OCI-LY3 (cell line): ENCODE results near the gene PARP15.

Experiments used
- H2AFZ ChIP-seq: fragments of 200-600, 300-600 bp; shearing (Covaris generic); 2 replicates; pipeline ENCODE4 v1.6.0; 2014; ENCODE audit warnings: antibody characterized with exemption, low read depth, low read length
- H3K27ac ChIP-seq: fragments of 200-600, 300-600 bp; sonication (generic); 2 replicates; pipeline ENCODE4 v1.5.1; 2014; ENCODE audit warnings: mild to moderate bottlenecking, low read length, moderate library complexity, mixed read lengths
- H3K27me3 ChIP-seq: fragments of 200-600, 300-600 bp; sonication (generic); 2 replicates; pipeline ENCODE4 v1.6.1; 2014; ENCODE audit warnings: low read depth, low read length, mixed read lengths
- H3K36me3 ChIP-seq: fragments of 200-600, 300-600 bp; sonication (generic); replicated peaks from 2 replicates; pipeline ENCODE3; 2014; ENCODE audit warnings: low read depth, low read length, mixed read lengths
- H3K4me1 ChIP-seq: fragments of 300-600, 200-600 bp; sonication (generic); 2 replicates; pipeline ENCODE4 v1.6.1; 2014; ENCODE audit warnings: low read length, mixed read lengths
- H3K4me2 ChIP-seq: fragments of 200-600, 300-600 bp; sonication (generic); 2 replicates; pipeline ENCODE4 v1.6.1; 2014; ENCODE audit warnings: low read length, mixed read lengths
- H3K4me3 ChIP-seq: fragments of 300-600, 200-600 bp; sonication (generic); 2 replicates; pipeline ENCODE4 v1.5.1; 2014; ENCODE audit warnings: antibody characterized with exemption, mild to moderate bottlenecking, low read length, moderate library complexity
- H3K79me2 ChIP-seq: fragments of 300-600, 200-600 bp; shearing (Covaris generic); 2 replicates; pipeline ENCODE4 v1.6.1; 2014; ENCODE audit warnings: mild to moderate bottlenecking, low read length, mixed read lengths
- H3K9ac ChIP-seq: fragments of 300-600, 200-600 bp; shearing (Covaris generic); 2 replicates; pipeline ENCODE4 v1.6.0; 2014; ENCODE audit warnings: mild to moderate bottlenecking, low read length, moderate library complexity
- H3K9me3 ChIP-seq: fragments of 200-600, 300-600 bp; shearing (Covaris generic); 2 replicates; pipeline ENCODE4 v1.6.1; 2014; ENCODE audit warnings: low read length, mixed read lengths; ENCODE audit not compliant: insufficient read depth
- H4K20me1 ChIP-seq: fragments of 200-600, 300-600 bp; sonication (generic); 2 replicates; pipeline ENCODE4 v1.6.1; 2016; ENCODE audit warnings: low read length, mixed read lengths; ENCODE audit not compliant: insufficient read depth
- EZH2phosphoT487 ChIP-seq: fragments of 200-600 bp; shearing (Covaris generic); IDR thresholded peaks from 2 replicates; pipeline ENCODE4 v1.6.1; 2018; ENCODE audit warnings: antibody characterized with exemption, mixed run types, low read depth
- TF ChIP-seq, protein P1 (sequence below): fragments of 200-600, 300-600 bp; sonication (generic); IDR thresholded peaks from 2 replicates; pipeline ENCODE4 v1.5.1; 2014; ENCODE audit warnings: antibody characterized with exemption, low read length, low read depth

PARP15 gene

DNA sequence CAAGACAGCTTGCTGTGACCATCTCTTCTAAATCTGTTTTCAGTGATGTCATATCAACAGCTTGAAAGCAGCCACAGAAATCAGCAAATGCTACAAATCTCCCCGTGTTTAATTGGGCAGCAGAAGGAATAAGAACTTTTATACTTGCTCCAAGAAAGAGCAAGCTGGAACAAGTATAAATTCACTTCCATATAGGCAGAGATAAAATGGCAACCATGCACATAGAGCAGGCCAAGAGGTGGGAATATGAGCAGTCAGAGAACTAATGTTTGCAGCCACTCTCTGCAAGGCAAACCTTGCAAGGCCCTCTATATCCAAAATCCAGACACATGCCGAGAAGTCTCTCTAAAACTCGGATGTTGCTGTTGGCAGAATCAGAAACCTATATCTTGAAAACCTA, 29.4 kb upstream of the PARP15 start:
- no peak overlapping the region for H2AFZ ChIP-seq
- no peak overlapping the region for H3K27ac ChIP-seq
- H3K36me3 ChIP-seq, result peaks cover 67% of the 10 kb centered on the region
- H3K4me2 ChIP-seq, result no peak overlapping the region
- H3K79me2 ChIP-seq, result no peaks in the 10 kb centered on the region
- H3K9ac ChIP-seq, result no peak overlapping the region
- H4K20me1 ChIP-seq, result no peaks in the 10 kb centered on the region
- no peak overlapping the region for H3K4me3 ChIP-seq
- H3K27me3 ChIP-seq, result no peaks in the 10 kb centered on the region
- H3K4me1 ChIP-seq, result no peaks in the 10 kb centered on the region
- TF ChIP-seq EZH2phosphoT487, result no peak
- TF ChIP-seq, protein P1, sequence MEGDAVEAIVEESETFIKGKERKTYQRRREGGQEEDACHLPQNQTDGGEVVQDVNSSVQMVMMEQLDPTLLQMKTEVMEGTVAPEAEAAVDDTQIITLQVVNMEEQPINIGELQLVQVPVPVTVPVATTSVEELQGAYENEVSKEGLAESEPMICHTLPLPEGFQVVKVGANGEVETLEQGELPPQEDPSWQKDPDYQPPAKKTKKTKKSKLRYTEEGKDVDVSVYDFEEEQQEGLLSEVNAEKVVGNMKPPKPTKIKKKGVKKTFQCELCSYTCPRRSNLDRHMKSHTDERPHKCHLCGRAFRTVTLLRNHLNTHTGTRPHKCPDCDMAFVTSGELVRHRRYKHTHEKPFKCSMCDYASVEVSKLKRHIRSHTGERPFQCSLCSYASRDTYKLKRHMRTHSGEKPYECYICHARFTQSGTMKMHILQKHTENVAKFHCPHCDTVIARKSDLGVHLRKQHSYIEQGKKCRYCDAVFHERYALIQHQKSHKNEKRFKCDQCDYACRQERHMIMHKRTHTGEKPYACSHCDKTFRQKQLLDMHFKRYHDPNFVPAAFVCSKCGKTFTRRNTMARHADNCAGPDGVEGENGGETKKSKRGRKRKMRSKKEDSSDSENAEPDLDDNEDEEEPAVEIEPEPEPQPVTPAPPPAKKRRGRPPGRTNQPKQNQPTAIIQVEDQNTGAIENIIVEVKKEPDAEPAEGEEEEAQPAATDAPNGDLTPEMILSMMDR, result no peak
- no peaks in the 10 kb centered on the region for H3K9me3 ChIP-seq

DNA sequence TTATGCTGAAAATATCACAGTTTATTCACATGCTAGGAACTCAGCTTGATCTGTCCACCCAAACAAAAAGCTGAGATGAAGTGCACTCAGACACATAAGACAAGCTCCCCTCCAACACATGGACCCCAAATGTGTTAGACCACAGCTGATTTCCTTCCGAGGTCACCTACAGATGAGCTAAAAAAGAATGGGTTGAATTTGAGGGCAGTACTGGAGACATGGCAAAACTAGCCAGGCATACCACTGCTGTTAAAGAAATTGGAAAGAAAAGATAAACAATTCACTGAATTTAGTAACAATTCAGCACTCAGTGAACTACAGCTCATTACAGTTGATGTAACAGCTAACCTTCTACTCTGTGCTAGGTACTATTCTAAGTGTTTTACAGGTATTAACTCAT, 28.8 kb upstream of the PARP15 start:
- Histone ChIP-seq H3K79me2 (no peaks in the 10 kb centered on the region), H3K27ac (no peak overlapping the region), H3K36me3 (peaks cover 72% of the 10 kb centered on the region), H3K4me3 (no peak overlapping the region), H3K9me3 (no peaks in the 10 kb centered on the region), H3K9ac (no peak overlapping the region), H3K4me1 (no peaks in the 10 kb centered on the region), H4K20me1 (no peaks in the 10 kb centered on the region), H2AFZ (no peak overlapping the region), H3K4me2 (no peak overlapping the region), H3K27me3 (no peaks in the 10 kb centered on the region)
- TF ChIP-seq, protein P1, result no peak
- TF ChIP-seq EZH2phosphoT487, result no peak

DNA sequence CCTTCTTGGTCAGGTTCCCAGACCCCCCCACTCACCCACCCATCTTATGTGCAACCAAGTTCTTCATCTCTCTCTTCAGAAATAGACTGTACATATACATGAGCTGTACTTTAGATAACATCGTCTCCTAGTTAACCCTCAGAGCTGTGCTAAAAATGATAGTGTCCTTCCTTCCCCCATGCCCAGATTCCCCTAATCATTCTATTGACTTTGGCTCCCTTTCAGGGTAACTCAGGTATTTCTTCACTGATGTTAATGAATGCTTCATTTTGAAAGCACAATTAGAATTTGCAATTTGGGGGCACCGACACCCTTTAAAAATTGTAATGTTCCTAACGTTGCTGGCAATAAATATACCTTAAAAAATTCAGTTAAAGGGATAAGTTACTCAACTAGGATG, 24.3 kb upstream of the PARP15 start:
- Histone ChIP-seq H3K9me3 (no peaks in the 10 kb centered on the region), H3K4me2 (no peak overlapping the region), H3K27ac (no peak overlapping the region), H3K36me3 (peaks cover 80% of the 10 kb centered on the region), H3K79me2 (0 out of 2 replicates have a peak, but pooled peaks cover 3% of the 10 kb centered on the region), H3K27me3 (no peaks in the 10 kb centered on the region), H3K4me3 (no peak overlapping the region), H3K9ac (no peak overlapping the region), H4K20me1 (peaks cover 3% of the 10 kb centered on the region; the same call in 1 of the 2 replicates), H2AFZ (no peak overlapping the region), H3K4me1 (no peaks in the 10 kb centered on the region)
- TF ChIP-seq, protein P1, result no peak
- TF ChIP-seq EZH2phosphoT487, result no peak

DNA sequence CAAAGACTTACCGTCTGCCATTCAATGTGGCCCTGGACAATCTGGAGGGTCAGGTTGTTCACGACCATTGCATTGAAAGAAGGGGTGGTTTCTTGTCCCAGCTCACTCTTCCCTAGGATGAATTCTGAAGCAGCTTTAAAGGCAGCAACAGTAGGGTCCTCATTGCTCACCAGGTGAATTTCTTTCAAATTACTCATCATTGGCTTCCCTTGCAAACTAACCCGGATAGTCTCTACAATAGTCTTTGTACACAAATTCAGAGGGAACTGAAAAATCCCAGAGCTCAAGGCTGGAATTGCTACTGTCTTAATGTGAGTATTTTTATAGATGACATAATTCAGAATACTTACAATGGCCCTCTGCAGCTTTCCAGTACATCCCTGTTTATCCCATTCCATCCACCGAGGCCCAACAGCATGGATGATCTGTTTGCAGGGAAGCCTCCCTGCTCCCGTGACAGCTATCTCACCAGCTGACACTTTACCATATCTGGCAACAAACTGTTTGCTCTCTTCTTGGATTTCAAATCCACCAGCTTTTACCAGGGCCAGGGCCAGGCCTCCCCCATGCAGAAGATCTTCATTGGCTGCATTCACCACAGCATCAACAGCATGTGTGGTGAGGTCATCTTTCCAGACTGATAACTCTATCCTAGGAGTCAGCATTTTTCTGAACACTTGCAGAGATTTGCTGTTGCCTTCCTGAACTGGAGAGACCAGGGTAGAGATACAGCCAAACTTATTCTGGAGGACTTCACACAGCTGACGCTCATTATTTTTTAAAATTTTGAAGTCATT, 22.0 kb upstream of the PARP15 start:
- no peak overlapping the region for H3K4me3 ChIP-seq
- H3K27me3 ChIP-seq, result no peaks in the 10 kb centered on the region
- no peak overlapping the region for H2AFZ ChIP-seq
- TF ChIP-seq EZH2phosphoT487, result no peak
- TF ChIP-seq, protein P1, result no peak
- peaks cover 3% of the 10 kb centered on the region; the same call in 1 of the 2 replicates for H4K20me1 ChIP-seq
- peaks cover 14% of the 10 kb centered on the region; the same call in 1 of the 2 replicates for H3K79me2 ChIP-seq
- no peak overlapping the region for H3K9ac ChIP-seq
- H3K36me3 ChIP-seq, result peaks cover 76% of the 10 kb centered on the region
- H3K4me2 ChIP-seq, result no peak overlapping the region
- no peak overlapping the region for H3K27ac ChIP-seq
- H3K9me3 ChIP-seq, result no peaks in the 10 kb centered on the region
- peaks cover 6% of the 10 kb centered on the region for H3K4me1 ChIP-seq
